ENCODE data around the gene DDX39B. TPM values are rescaled to one million over a fixed set of nuclear protein-coding genes. Genes with fewer than 3 reads are reported as not detected.

The DDX39B gene
- total and polyA plus RNA-seq, 9 of the 15 experiments (the other 6 are each of a cell fraction or from before 2014, with no cell fraction given): 479 to 869 (median 592) TPM

DNA sequence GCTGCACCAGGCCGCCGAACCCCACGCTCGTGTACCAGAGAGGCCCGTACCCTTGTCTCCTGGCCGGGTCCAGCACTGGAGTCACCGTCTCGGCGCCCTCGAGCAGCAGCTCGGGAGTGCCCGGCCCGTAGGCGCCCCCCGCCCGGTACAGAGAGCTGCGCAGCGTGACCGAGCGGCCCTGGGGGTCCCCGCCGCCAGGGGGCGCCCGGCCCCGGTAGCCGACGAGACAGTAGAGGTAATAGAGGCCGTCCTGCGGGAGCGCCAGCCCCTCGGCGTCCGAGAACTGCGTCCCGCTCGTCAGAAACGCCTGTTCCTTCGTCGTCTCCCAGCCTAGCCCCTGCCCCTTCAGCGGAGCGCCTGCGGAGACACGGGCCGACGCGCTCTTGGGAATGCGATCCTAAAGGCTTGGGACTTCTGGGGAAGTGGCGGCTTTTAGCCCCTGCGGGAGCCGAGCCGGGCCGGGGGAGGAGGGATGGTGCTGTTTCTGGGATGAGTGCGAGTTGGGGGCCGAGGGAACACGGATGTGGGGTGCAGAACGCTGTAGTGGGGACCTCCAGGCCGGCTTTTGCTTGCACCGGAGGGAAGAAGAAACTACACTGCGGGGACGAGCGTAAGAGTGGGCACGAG lies 39.1 kb upstream of the DDX39B start (continued):
- TF ChIP-seq, protein P1, sequence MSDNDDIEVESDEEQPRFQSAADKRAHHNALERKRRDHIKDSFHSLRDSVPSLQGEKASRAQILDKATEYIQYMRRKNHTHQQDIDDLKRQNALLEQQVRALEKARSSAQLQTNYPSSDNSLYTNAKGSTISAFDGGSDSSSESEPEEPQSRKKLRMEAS (CRISPR knock-in tag; IDR thresholded peaks at IDR 0.05): peak; percentile 85
- TF ChIP-seq KDM2B (CRISPR knock-in tag; IDR thresholded peaks at IDR 0.05): peak; percentile 70
- TF ChIP-seq TEAD1 (CRISPR knock-in tag; IDR thresholded peaks at IDR 0.05): peak; percentile 63 to 71; a peak in 3 of 4 replicates
- TF ChIP-seq, protein P2, sequence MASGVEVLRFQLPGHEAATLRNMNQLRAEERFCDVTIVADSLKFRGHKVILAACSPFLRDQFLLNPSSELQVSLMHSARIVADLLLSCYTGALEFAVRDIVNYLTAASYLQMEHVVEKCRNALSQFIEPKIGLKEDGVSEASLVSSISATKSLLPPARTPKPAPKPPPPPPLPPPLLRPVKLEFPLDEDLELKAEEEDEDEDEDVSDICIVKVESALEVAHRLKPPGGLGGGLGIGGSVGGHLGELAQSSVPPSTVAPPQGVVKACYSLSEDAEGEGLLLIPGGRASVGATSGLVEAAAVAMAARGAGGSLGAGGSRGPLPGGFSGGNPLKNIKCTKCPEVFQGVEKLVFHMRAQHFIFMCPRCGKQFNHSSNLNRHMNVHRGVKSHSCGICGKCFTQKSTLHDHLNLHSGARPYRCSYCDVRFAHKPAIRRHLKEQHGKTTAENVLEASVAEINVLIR (CRISPR knock-in tag; IDR thresholded peaks at IDR 0.05): peak; percentile 48; the same call in 1 of the 2 replicates
- TF ChIP-seq SIN3B (IDR thresholded peaks at IDR 0.05; ENCODE audit: low read depth): peak; percentile 51; the same call in 1 of the 2 replicates
- TF ChIP-seq NR3C1 (CRISPR knock-in tag; IDR thresholded peaks at IDR 0.05): 0 out of 2 replicates have a peak, but pooled peaks have one; percentile 56
- TF ChIP-seq, protein P3, sequence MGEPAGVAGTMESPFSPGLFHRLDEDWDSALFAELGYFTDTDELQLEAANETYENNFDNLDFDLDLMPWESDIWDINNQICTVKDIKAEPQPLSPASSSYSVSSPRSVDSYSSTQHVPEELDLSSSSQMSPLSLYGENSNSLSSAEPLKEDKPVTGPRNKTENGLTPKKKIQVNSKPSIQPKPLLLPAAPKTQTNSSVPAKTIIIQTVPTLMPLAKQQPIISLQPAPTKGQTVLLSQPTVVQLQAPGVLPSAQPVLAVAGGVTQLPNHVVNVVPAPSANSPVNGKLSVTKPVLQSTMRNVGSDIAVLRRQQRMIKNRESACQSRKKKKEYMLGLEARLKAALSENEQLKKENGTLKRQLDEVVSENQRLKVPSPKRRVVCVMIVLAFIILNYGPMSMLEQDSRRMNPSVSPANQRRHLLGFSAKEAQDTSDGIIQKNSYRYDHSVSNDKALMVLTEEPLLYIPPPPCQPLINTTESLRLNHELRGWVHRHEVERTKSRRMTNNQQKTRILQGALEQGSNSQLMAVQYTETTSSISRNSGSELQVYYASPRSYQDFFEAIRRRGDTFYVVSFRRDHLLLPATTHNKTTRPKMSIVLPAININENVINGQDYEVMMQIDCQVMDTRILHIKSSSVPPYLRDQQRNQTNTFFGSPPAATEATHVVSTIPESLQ (CRISPR knock-in tag; IDR thresholded peaks at IDR 0.05): peak; percentile 97
- TF ChIP-seq CBX5 (IDR thresholded peaks at IDR 0.05; ENCODE audit: borderline replicate concordance, low read depth): peak; percentile 28; the same call in 1 of the 2 replicates
- TF ChIP-seq GATA2 (CRISPR knock-in tag; IDR thresholded peaks at IDR 0.05): no peak
- TF ChIP-seq, protein P4, sequence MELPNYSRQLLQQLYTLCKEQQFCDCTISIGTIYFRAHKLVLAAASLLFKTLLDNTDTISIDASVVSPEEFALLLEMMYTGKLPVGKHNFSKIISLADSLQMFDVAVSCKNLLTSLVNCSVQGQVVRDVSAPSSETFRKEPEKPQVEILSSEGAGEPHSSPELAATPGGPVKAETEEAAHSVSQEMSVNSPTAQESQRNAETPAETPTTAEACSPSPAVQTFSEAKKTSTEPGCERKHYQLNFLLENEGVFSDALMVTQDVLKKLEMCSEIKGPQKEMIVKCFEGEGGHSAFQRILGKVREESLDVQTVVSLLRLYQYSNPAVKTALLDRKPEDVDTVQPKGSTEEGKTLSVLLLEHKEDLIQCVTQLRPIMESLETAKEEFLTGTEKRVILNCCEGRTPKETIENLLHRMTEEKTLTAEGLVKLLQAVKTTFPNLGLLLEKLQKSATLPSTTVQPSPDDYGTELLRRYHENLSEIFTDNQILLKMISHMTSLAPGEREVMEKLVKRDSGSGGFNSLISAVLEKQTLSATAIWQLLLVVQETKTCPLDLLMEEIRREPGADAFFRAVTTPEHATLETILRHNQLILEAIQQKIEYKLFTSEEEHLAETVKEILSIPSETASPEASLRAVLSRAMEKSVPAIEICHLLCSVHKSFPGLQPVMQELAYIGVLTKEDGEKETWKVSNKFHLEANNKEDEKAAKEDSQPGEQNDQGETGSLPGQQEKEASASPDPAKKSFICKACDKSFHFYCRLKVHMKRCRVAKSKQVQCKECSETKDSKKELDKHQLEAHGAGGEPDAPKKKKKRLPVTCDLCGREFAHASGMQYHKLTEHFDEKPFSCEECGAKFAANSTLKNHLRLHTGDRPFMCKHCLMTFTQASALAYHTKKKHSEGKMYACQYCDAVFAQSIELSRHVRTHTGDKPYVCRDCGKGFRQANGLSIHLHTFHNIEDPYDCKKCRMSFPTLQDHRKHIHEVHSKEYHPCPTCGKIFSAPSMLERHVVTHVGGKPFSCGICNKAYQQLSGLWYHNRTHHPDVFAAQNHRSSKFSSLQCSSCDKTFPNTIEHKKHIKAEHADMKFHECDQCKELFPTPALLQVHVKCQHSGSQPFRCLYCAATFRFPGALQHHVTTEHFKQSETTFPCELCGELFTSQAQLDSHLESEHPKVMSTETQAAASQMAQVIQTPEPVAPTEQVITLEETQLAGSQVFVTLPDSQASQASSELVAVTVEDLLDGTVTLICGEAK (IDR thresholded peaks at IDR 0.05): peak; percentile 60; the same call in 1 of the 2 replicates
- TF ChIP-seq, protein P4 (CRISPR knock-in tag; IDR thresholded peaks at IDR 0.05): no peak
- peak in 1 of 2 experiments; percentile 46; a peak in 1 of 4 replicates for TF ChIP-seq TRIM24 (IDR thresholded peaks at IDR 0.05)
- no peak for TF ChIP-seq ZNF644 (tag; IDR thresholded peaks at IDR 0.05; ENCODE audit: low read depth)
- TF ChIP-seq TCF3 (CRISPR knock-in tag; IDR thresholded peaks at IDR 0.05): peak; percentile 31; the same call in 1 of the 2 replicates
- peak; percentile 64 for TF ChIP-seq PHF20 (IDR thresholded peaks at IDR 0.05; ENCODE audit: partially characterized antibody)
- TF ChIP-seq CBX1 (IDR thresholded peaks at IDR 0.05; ENCODE audit: low read depth): peak; percentile 94
